Neuron (in vitro differentiated cells): ENCODE results near the gene RIF1.

Source experiments
- H2AFZ ChIP-seq: one replicate; pipeline ENCODE4 v1.6.1; 2013; ENCODE audit warnings: low read depth, mild to moderate bottlenecking, inconsistent platforms, low read length, moderate library complexity
- H3K27me3 ChIP-seq: one replicate; pipeline ENCODE4 v1.6.1; 2013; ENCODE audit warnings: low read length; ENCODE audit not compliant: insufficient read depth
- H3K36me3 ChIP-seq: one replicate; pipeline ENCODE4 v1.6.1; 2013; ENCODE audit warnings: low read length; ENCODE audit not compliant: insufficient read depth
- H3K4me1 ChIP-seq: one replicate; pipeline ENCODE4 v1.6.1; 2013; ENCODE audit warnings: low read length; ENCODE audit not compliant: insufficient read depth
- H3K4me3 ChIP-seq: 2 replicates; pipeline ENCODE4 v1.5.1; 2013; ENCODE audit warnings: mild to moderate bottlenecking, low read length, moderate library complexity
- H3K9me3 ChIP-seq: one replicate; pipeline ENCODE4 v1.6.1; 2013; ENCODE audit warnings: low read length

RIF1 gene

GRCh38 chr2:151490276-151490675, 80.6 kb downstream of the RIF1 start:
- Histone ChIP-seq H2AFZ (no peak overlapping the region), H3K36me3 (no peaks in the 10 kb centered on the region), H3K4me1 (no peaks in the 10 kb centered on the region)

GRCh38 chr2:151491496-151491895, 81.8 kb downstream of the RIF1 start:
- Histone ChIP-seq H2AFZ (no peak overlapping the region), H3K36me3 (no peaks in the 10 kb centered on the region), H3K4me3 (no peak overlapping the region), H3K9me3 (no peaks in the 10 kb centered on the region), H3K4me1 (no peaks in the 10 kb centered on the region), H3K27me3 (no peaks in the 10 kb centered on the region)

More at GRCh38 chr2:151490276-151490675, 80.6 kb downstream of the RIF1 start:
- Histone ChIP-seq H3K4me3 (no peak overlapping the region), H3K9me3 (no peaks in the 10 kb centered on the region), H3K27me3 (no peaks in the 10 kb centered on the region)

- no peaks in the 10 kb centered on the region for H3K36me3 ChIP-seq
- no peaks in the 10 kb centered on the region for H3K9me3 ChIP-seq
- no peak overlapping the region for H3K4me3 ChIP-seq
- no peaks in the 10 kb centered on the region for H3K27me3 ChIP-seq
- H3K4me1 ChIP-seq = no peaks in the 10 kb centered on the region
- H2AFZ ChIP-seq = no peak overlapping the region
These were observed 88.5 kb downstream of the RIF1 start for GRCh38 chr2:151498178-151498577.

GRCh38 chr2:151506170-151506569, 96.5 kb downstream of the RIF1 start:
- Histone ChIP-seq H3K9me3 (no peaks in the 10 kb centered on the region), H3K4me1 (no peaks in the 10 kb centered on the region), H2AFZ (no peak overlapping the region), H3K36me3 (no peaks in the 10 kb centered on the region), H3K27me3 (no peaks in the 10 kb centered on the region), H3K4me3 (no peak overlapping the region)

GRCh38 chr2:151508519-151508918, 98.8 kb downstream of the RIF1 start:
- Histone ChIP-seq H2AFZ (no peak overlapping the region), H3K27me3 (no peaks in the 10 kb centered on the region), H3K4me3 (no peak overlapping the region), H3K4me1 (no peaks in the 10 kb centered on the region), H3K9me3 (no peaks in the 10 kb centered on the region), H3K36me3 (no peaks in the 10 kb centered on the region)

GRCh38 chr2:151518802-151519201, 109.1 kb downstream of the RIF1 start:
- Histone ChIP-seq H3K36me3 (no peaks in the 10 kb centered on the region), H3K4me1 (peaks cover 8% of the 10 kb centered on the region), H3K9me3 (no peaks in the 10 kb centered on the region), H3K4me3 (no peak overlapping the region), H3K27me3 (no peaks in the 10 kb centered on the region), H2AFZ (no peak overlapping the region)

GRCh38 chr2:151520976-151521375, 111.3 kb downstream of the RIF1 start:
- no peaks in the 10 kb centered on the region for H3K27me3 ChIP-seq
- H3K4me1 ChIP-seq = peaks cover 8% of the 10 kb centered on the region
- no peaks in the 10 kb centered on the region for H3K9me3 ChIP-seq
- H2AFZ ChIP-seq = peak overlapping the region; percentile 86
- H3K4me3 ChIP-seq = no peak overlapping the region
- no peaks in the 10 kb centered on the region for H3K36me3 ChIP-seq

GRCh38 chr2:151522556-151522955, 112.9 kb downstream of the RIF1 start:
- Histone ChIP-seq H3K9me3 (no peaks in the 10 kb centered on the region), H3K4me3 (no peak overlapping the region), H3K4me1 (peaks cover 8% of the 10 kb centered on the region), H3K36me3 (no peaks in the 10 kb centered on the region), H3K27me3 (no peaks in the 10 kb centered on the region), H2AFZ (no peak overlapping the region)

- Histone ChIP-seq H3K4me1 (peaks cover 8% of the 10 kb centered on the region), H3K4me3 (no peak overlapping the region), H3K36me3 (no peaks in the 10 kb centered on the region), H3K27me3 (no peaks in the 10 kb centered on the region), H2AFZ (no peak overlapping the region), H3K9me3 (no peaks in the 10 kb centered on the region)
These were observed 114.1 kb downstream of the RIF1 start for GRCh38 chr2:151523850-151524249.

- H3K36me3 ChIP-seq = no peaks in the 10 kb centered on the region
- H3K4me3 ChIP-seq = no peak overlapping the region
- H3K9me3 ChIP-seq = no peaks in the 10 kb centered on the region
- no peaks in the 10 kb centered on the region for H3K27me3 ChIP-seq
- H2AFZ ChIP-seq = no peak overlapping the region
- peaks cover 6% of the 10 kb centered on the region for H3K4me1 ChIP-seq
These were observed 116.2 kb downstream of the RIF1 start for GRCh38 chr2:151525821-151526373.

GRCh38 chr2:151526572-151527090, 116.9 kb downstream of the RIF1 start:
- Histone ChIP-seq H3K4me1 (no peaks in the 10 kb centered on the region), H3K4me3 (no peak overlapping the region), H3K27me3 (no peaks in the 10 kb centered on the region), H3K9me3 (no peaks in the 10 kb centered on the region), H2AFZ (no peak overlapping the region), H3K36me3 (no peaks in the 10 kb centered on the region)
